ENCODE measurements around the gene CLTCL1.

CLTCL1 gene

DNA sequence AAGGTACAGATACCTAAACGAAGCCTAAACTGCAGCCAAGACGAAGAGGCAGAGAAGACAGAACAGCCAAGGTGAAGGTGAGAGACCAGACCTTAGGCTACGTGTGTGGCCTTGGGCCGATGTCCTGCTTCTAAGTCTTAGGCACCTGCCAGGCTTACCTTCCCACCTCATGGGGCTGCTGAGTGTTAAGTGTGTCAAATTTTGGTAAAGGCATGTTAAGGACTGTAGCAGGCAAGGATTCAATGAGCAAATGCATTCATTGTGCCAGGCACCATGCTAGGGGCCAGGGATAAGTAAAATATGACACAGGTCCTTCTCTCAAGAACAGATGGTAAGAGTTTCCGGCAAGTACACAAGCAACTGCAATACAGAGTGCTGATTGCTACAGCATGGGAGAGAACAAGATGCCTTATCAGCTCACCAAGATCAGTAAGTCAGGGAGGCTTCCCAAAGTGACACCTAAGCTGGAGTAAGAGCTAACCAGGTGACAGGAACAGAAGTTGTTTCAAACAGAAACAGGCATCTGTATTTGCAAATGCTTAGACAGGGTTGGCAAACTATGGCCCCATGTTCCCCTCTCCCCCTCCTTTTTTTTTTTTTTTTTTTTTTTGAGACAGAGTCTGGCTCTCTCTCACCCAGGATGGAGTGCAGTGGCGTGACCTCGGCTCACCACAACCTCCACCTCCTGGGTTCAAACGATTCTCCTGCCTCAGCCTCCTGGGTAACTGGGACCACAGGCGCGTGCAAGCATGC, 46.7 kb downstream of the CLTCL1 start:
- DNase-seq = no peak

- DNase-seq = no peak
Measured at GRCh38 chr22:19242699-19243098, 48.8 kb downstream of the CLTCL1 start.

DNA sequence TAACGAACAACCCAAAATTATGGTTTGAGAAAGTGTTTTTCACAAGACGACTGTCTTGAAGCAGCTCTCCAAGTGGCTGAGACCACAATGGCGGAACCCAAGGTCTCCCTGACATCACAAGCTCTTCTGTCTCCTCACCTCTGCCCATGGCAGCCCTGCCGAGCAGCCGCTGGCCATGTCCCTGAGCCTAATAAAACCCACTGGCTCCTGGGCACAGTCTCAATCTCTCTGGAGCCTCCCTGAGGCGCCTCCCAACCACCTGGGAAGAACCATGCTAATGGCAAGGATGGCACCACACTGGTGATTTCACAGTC, 50.0 kb downstream of the CLTCL1 start:
- DNase-seq = no peak

DNA sequence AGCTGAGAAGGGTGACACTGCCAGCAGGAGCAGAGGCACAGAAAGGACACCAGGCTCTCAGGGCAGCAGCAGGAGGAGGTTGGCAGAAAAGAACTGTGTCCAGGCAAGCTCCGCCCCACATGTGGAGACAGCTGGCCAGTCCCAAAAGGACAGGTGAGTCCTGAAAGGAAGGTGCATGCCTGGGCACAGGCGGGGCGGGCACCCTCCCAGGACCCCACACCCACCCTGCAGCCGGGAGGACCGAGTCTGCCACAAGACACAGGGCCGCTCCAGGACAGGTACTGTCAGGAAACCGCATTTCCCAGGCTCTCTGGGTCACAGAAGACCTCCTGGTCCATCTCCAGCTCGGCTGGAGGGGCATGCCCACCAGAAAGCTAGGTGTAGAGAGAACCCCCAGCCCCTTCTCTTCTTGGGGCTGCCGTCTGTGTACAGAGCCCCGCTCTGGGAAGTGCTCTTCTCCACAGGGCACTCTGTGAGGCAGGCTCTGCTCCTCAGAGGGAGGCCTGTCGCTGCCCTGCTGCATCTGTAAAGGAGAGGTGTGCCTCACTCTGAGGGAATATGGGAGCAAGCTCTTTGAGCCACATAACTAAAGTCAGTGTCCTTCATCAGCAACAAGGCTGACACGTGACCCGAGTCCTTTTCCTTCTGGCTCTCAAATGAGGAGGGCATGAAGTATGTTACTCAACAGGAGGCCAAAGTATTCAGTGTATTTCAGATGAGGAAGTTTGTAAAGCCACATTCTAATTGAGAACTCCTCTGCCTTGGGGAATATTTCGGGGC, 50.5 kb downstream of the CLTCL1 start:
- DNase-seq = no peak

GRCh38 chr22:19239464-19239863, 52.1 kb downstream of the CLTCL1 start:
- no peak for DNase-seq

DNA sequence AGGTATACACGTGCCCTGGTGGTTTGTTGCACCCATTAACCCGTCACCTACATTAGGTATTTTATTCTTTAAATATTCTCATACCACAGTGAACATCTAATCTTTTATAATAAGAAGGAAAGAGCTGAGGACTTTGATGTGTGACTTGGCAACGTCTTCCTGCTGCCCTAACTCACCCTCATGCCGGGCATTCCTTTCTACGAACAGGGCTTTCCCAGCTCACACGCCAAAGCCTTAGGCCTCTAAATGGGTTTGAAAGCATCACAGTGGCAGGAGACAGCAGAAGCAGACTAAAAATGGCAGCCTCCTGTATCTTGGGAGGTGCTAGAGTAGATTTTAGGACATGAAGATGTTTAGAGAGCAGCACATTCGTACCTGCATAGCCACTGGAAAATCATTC, 52.6 kb downstream of the CLTCL1 start:
- DNase-seq = peak; percentile 2

DNA sequence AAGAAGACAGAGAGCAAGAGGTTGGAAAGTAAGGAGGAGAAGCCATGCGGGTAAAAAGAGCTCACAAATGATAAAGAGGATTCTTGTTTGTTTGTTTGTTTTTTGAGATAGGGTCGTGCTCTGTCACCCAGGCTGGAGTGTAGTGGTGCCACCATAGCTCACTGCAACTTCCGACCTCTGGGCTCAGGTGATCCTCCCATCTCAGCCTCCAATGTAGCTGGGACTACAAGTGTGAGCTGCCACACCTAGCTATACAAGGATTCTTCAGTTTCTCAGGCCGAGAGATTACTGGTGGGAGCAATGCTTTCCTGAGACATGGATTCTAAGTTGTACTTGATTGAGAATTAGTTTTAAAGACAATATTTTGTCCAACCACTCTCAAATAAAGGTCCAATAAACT, 55.6 kb downstream of the CLTCL1 start:
- no peak for DNase-seq

- DNase-seq = no peak
Measured at GRCh38 chr22:19234126-19234896, 57.2 kb downstream of the CLTCL1 start.

- DNase-seq = no peak
Measured at GRCh38 chr22:19233189-19233661, 58.3 kb downstream of the CLTCL1 start.

GRCh38 chr22:19232623-19233022, 58.9 kb downstream of the CLTCL1 start:
- no peak for DNase-seq

DNA sequence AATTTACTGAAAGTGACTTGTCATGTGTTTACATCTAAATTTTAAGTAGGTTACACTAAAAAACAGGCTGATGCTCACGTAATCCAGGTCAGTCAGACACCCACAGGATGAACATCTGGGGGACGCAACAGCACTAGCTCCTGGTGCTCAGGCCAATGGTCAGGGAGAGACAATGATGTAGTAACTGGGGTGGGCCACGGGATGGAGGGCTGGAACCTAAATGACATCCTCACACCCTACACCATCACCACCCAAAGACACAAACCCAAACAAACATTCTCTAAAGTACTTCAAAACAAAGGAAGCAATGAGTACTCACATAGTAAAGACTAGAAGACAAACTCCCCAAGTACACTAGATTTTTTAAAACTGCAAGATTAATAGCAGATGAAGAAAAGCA, 59.5 kb downstream of the CLTCL1 start:
- no peak for DNase-seq

- no peak for DNase-seq
Measured at GRCh38 chr22:19229600-19229999, 61.9 kb downstream of the CLTCL1 start.

DNA sequence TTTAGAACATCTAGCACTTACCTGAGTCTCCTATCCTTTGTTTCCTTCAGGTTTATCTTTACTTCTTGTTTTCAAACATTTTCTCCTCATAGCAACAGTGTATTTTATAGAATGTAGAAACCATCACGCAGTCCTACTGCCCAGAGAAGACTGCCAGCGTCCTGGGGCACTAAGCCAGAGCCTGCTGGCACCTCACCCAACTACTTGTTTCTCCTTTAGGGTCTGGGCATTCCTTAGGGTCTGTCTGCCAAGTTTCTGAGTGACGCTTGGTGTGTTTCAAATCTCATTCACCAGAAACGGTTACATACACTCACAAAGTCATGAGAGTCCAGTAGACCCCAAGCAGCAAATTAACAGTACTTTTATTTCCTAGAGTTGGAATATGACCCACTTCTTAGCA, 63.3 kb downstream of the CLTCL1 start:
- no peak for DNase-seq

- no peak for DNase-seq
Measured at GRCh38 chr22:19226428-19226827, 65.1 kb downstream of the CLTCL1 start.

GRCh38 chr22:19225560-19225959, 66.0 kb downstream of the CLTCL1 start:
- DNase-seq = no peak

DNA sequence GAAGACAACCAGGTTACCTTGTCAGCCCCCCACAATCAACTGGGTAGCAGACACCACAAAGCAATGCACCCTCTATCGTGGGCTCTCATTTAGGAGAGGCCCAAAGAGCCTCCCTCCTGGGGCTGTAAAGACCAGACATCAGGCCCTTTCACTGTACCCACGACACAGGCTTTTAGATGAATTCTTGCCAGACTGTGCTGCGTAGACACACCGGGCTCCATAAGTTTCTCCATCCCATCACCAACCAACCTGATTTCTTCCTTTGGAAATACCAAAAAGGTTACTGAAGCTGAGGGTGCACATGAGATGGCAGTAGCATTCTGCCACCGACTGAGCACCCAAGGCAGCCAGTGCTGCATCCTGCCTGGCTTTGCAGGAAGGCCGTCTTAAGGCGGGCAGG, 66.5 kb downstream of the CLTCL1 start:
- DNase-seq = no peak

DNA sequence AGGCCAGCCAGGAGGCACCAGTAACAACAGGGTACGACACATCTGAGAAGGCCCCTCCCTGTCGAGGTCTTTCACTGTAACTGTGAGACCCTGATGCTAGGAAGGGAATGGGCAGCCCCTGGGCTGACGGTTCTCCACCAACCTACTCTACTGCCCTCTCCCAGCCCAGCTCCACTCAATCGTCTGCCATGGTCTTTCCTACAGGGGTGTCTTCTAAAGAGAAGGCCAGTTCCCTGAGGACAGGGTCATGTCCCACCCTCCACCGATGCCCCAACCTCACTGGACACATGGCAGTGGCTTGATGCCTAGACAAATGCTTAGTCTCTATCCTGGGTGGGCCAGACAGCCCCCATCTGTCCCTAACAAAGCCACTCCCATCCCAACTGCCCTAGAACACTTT, 67.0 kb downstream of the CLTCL1 start:
- no peak for DNase-seq

GRCh38 chr22:19223617-19224016, 67.9 kb downstream of the CLTCL1 start:
- no peak for DNase-seq

DNA sequence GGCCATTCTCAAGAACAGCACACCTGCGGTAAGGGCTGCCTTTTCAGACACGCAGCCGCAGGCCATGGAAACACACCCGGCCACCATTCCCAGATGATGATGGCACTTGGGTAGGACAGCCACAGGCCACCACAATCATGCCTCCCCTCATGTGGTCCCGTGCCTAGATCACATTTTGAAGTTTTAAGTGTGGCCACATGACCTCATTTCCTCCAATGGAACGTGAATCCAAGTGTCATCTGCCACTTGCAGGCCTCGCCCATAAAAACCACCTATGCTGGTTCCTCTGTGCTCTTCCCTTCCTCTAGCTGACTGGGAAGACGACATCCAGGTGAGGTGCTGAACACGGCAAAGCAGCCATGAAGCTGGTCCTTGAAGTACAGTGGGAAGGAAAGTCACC, 68.4 kb downstream of the CLTCL1 start:
- no peak for DNase-seq

- DNase-seq = no peak
Measured at GRCh38 chr22:19222242-19223005, 69.1 kb downstream of the CLTCL1 start.

GRCh38 chr22:19220867-19221266, 70.7 kb downstream of the CLTCL1 start:
- no peak for DNase-seq

GRCh38 chr22:19218541-19219233, 72.8 kb downstream of the CLTCL1 start:
- no peak for DNase-seq

Data from fibroblast of skin of abdomen (primary cell).